Measurements from ENCODE around the gene DEDD.

Gene DEDD

DNA sequence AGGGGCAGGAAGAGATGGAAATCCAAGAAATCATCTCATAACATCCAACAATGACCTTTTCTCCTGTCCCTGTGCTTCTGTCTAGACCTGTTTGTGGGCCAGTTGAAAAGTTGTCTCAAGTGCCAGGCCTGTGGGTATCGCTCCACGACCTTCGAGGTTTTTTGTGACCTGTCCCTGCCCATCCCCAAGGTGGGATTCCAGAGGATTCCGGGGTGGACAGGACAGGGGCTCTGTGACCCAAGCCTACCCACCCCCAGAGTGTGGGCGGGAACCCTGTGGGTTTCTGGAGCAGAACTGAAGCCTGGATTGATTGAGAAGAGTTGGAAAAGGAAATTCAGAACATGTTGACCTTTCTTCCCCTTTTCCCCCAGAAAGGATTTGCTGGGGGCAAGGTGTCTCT, 31.3 kb upstream of the DEDD start:
- DNase-seq (ENCODE audit: low read depth, low spot score), result no peak

DNA sequence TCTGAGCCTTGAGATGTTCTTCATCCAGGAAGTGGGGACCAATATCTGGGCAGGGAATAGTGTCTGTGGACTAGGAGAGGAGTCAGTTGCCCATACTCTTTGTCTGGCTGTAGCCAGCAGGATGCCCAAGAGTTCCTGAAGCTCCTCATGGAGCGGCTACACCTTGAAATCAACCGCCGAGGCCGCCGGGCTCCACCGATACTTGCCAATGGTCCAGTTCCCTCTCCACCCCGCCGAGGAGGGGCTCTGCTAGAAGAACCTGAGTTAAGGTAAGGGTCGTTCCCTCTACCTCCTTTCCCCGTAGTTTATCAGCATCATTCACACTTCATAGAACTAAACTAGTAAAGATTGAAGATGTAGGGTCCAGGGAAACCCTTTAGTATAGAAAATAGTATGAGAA, 30.3 kb upstream of the DEDD start:
- DNase-seq (ENCODE audit: low read depth, low spot score), result no peak

DNA sequence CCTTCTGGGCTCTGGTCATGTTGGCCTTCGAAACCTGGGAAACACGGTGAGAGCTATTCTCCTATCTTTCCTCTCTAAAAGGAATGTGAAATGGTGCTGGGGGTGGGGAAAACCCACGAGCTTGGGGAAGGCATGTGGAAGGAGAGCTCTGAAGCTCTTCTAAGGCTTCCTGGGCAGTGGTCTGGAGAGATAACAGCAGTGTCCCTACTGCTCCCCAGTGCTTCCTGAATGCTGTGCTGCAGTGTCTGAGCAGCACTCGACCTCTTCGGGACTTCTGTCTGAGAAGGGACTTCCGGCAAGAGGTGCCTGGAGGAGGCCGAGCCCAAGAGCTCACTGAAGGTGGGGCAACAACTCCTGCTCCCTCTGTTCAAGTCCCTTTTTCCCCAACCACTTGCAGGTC, 29.6 kb upstream of the DEDD start:
- DNase-seq (ENCODE audit: low read depth, low spot score), result no peak

DNA sequence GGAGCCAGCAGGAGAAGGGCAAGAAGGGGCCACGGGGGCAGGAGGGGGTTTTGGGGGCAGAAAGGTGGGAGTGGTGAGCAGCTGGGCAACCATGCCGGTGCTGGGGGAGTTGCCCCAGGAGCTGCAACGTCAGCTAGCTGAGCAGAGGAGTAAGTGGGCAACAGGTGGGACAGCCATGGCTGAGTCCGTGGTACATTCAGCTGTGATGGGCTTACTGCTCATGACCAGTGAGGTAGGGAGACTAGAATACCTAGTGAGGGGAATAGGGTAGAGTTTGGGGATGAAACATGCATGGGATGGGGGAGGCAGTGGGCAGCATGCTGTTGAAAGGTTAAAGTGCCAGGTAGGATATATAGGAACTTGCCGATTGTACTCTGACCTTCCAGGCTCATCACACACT, 29.2 kb upstream of the DEDD start:
- no peak for DNase-seq (ENCODE audit: low read depth, low spot score)

DNA sequence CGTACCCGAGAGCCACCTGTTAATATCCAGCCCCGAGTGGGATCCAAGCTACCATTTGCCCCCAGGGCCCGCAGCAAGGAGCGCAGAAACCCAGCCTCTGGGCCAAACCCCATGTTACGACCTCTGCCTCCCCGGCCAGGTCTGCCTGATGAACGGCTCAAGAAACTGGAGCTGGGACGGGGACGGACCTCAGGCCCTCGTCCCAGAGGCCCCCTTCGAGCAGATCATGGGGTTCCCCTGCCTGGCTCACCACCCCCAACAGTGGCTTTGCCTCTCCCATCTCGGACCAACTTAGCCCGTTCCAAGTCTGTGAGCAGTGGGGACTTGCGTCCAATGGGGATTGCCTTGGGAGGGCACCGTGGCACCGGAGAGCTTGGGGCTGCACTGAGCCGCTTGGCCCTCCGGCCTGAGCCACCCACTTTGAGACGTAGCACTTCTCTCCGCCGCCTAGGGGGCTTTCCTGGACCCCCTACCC, 28.2 kb upstream of the DEDD start:
- DNase-seq (ENCODE audit: low read depth, low spot score), result no peak

GRCh38 chr1:161159913-161160243, 27.4 kb upstream of the DEDD start:
- no peak for DNase-seq (ENCODE audit: low read depth, low spot score)

GRCh38 chr1:161159087-161159912, 26.8 kb upstream of the DEDD start, which contains the start of gene USP21:
Gene USP21, plus strand, starts transcription at chr1:161159500. Its CDS starts 1,141 bp downstream, at chr1:161160641.
- DNase-seq (ENCODE audit: low read depth, low spot score), result no peak

DNA sequence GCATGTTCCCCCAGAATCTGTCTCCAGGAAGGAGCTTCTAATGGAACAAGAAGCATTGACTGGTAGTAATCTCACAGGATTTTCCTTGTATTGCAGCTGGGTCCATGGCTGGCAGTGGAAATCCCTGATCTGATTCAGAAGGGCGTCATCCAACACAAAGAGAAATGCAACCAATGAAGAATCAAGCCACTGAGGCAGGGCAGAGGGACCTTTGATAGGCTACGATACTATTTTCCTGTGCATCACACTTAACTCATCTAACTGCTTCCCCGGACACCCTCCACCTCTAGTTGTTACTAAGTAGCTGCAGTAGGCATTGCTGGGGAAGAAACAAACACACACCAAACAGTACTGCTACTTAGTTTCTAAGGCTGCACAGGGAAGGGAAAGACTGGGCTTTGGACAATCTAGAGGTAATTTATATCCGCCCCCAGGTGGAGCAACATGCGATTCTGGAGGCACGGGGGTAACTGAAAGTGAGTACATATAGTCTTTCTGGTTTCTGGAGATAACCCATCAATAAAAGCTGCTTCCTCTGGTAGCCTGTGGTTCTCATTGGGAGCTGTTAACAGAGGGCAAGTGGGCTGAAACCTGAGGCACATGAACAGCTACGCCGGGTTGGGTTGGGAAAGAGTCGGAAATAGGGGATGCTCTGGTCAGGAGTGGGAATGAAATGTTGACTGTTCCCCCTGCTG, 26.0 kb upstream of the DEDD start:
- DNase-seq (ENCODE audit: low read depth, low spot score), result no peak

- no peak for DNase-seq (ENCODE audit: low read depth, low spot score)
Measured at GRCh38 chr1:161157867-161158266, 25.4 kb upstream of the DEDD start.

DNA sequence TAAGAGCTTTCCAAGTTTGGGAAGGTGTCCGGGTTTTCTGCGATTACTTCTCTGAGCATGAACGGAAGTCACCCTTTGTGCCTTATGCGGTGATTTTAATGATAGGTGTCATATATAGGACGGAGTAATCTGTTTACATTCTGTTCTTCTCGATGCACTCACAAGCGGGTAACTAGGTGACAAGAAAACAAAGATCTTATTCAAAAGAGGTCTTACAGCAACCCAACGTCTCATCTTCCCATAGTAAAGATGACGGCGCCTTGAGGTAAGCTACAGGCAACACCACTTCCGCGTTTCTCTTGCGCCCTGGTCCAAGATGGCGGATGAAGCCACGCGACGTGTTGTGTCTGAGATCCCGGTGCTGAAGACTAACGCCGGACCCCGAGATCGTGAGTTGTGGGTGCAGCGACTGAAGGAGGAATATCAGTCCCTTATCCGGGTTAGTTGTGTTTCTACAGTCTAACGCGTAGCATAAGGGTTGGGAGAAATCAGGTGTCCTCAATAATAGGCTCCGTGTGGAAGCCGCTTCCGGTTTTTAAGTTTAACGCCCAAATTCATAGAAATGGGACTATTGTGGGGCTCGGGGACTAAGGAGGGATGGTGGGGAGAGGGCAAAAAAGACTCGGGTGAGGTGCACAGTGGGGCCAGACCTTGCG, 21.3 kb upstream of the DEDD start, which contains the start of gene UFC1:
Gene UFC1, plus strand, starts transcription at position 297 of the 656 bp plus-strand sequence. Its CDS starts 20 bp downstream, at position 317.
- peak; percentile 83 for DNase-seq (ENCODE audit: low read depth, low spot score)

DNA sequence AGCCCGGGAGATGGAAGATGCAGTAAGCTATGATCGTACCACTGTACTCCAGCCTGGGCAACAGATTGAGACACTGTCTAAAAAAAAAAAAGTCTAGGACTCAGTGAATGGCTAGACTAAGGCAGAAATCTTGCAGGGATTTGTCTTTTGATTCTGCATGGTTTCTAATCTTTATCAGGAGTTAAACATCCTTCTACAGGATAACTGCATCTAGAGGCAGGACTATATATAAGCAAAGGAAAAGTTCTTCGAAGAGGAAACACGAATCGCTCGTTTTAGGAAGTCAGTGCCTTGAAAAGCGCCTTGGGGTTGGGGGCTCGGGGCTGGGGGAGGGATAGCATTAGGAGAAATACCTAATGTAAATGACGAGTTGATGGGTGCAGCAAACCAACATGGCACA, 20.7 kb upstream of the DEDD start:
- no peak for DNase-seq (ENCODE audit: low read depth, low spot score)

DNA sequence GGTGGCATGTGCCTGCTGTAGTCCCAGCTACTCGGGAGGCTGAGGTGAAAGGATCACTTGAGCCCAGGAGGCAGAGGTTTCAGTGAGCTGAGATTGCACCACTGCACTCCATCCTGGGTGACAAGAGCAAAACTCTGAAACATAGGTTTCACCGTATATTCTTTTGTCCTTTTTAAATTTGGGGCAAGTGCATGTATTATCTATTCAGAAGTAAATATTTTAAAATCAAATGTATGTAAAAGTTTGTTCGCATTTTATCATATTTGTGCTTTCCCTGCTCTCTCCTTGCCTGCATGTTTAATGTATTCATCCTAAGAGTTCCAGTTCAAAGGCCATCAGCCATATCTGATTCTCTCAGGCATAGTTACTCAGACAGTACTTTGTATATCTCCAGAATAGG, 13.4 kb upstream of the DEDD start:
- DNase-seq (ENCODE audit: low read depth, low spot score), result no peak

GRCh38 chr1:161140755-161141400, 8.4 kb upstream of the DEDD start:
- no peak for DNase-seq (ENCODE audit: low read depth, low spot score)

GRCh38 chr1:161139766-161140165, 7.3 kb upstream of the DEDD start:
- no peak for DNase-seq (ENCODE audit: low read depth, low spot score)

- DNase-seq (ENCODE audit: low read depth, low spot score), result no peak
Measured at GRCh38 chr1:161138431-161138830, 6.0 kb upstream of the DEDD start.

GRCh38 chr1:161137881-161138280, 5.4 kb upstream of the DEDD start:
- DNase-seq (ENCODE audit: low read depth, low spot score), result no peak

DNA sequence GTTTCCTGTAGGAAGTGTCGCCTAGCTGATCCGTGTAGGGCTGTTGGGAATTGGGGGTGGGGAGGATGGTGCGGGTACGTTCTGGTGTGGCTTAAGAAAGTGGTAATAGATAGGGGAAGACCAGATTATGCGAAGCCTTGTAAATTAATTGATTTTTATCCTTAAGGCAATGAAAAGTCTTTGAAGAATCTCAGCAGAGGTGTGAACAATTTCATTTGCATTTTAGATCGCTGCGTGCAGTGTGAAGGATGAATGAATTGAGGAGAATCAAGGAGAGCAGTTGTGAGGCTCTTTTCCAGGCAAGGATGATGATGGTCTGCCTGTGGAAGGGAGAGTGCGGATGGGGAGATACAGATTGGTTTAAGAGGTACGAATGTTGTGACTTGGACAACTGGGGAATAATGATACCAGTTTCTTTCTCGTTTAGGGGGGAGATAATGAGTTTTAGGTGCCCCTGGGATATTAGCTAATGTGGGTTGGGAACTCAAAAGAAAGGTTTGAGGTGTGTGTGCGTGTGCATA, 813 bp upstream of the DEDD start:
- no peak for DNase-seq (ENCODE audit: low read depth, low spot score)

DNA sequence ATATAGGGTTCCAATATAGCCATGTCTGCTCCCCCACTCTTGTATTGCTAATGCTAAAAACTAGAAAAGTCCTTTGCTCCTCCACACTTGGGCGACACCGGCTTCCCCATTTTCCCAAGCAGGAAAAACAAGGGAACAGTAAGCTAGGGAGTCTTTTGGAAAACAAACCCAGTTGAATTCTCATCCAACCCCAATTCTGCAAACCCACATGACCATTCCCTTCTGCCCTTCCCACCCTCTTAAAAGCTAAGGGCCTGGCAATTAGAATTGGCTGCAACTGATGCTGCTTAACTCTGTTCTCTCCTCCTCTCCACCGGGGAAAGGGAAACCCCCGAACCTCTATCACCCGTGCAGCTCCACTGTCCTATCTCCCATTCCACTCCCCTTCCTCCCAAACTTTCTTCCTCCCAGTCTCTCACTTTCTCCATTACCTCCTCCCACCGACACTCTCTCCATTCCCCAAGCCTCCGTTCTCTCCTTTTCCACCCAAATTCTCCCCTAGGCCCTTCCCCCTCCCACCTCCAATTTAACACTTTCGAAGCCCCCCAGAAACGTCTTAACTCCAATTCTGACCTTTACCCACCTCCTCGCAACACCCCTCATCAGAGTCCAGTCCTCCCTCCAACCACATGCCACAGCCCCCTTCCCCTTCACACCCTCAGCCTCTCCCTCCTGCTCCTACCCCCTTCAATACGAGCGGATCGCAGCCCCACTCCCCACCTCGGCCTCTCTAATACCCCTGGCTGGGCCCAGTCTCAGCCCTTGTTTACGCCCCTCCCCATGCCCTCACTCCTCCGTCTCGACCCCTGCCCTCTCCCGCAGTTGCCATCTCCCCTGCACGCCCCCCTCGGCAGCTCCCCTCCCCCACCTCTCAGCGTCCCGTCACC, 701 bp downstream of the DEDD start:
- DNase-seq (ENCODE audit: low read depth, low spot score), result no peak

- DNase-seq (ENCODE audit: low read depth, low spot score), result no peak
Measured at GRCh38 chr1:161130266-161130665, 2.2 kb downstream of the DEDD start.

- DNase-seq (ENCODE audit: low read depth, low spot score), result no peak
Measured at GRCh38 chr1:161128591-161129420, 3.7 kb downstream of the DEDD start.
